A172 (cell line): ENCODE data around the gene FBXO10. TPM values are rescaled to one million over a fixed set of nuclear protein-coding genes. Genes with fewer than 3 reads are reported as not detected.
"Not testable (repeated sequence)": the region's sequence is repeated elsewhere in the genome, so short reads cannot be mapped to it uniquely, and the experiment has no call there.

ENCODE experiments used
- DNase-seq: peaks from one replicate; pipeline ENCODE4 v3.0.0-alpha.2; 2015; ENCODE audit warnings: low spot score
- total RNA-seq: library from RNA; depleted of rRNA; stranded (reverse); fragments of >200 nt; shearing (Covaris generic); gene quantifications from 2 replicates; pipeline ENCODE4 v1.2.3, GENCODE V29; 2014; rRNA removed

FBXO10 gene
- total RNA-seq, 1 experiment from 2014 or later, result 3.9 TPM

- DNase-seq, result not testable (repeated sequence)
Measured at GRCh38 chr9:37477987-37478619, 98.1 kb downstream of the FBXO10 start.

GRCh38 chr9:37477443-37477842 is 98.7 kb downstream of the FBXO10 start:
- DNase-seq, result not testable (repeated sequence)

GRCh38 chr9:37476930-37477329 is 99.2 kb downstream of the FBXO10 start:
- no peak for DNase-seq

GRCh38 chr9:37474438-37474837 is 101.7 kb downstream of the FBXO10 start:
- DNase-seq, result no peak

GRCh38 chr9:37473982-37474381 is 102.2 kb downstream of the FBXO10 start:
- not testable (repeated sequence) for DNase-seq

- DNase-seq, result peak; percentile 97
Measured at GRCh38 chr9:37471942-37472684, 104.1 kb downstream of the FBXO10 start.

- DNase-seq, result no peak
Measured at GRCh38 chr9:37468620-37469019, 107.6 kb downstream of the FBXO10 start.

GRCh38 chr9:37467530-37467929 is 108.7 kb downstream of the FBXO10 start:
- not testable (repeated sequence) for DNase-seq

GRCh38 chr9:37466037-37466709 is 110.0 kb downstream of the FBXO10 start:
- DNase-seq, result peak; percentile 87

GRCh38 chr9:37465249-37466036 is 110.7 kb downstream of the FBXO10 start, which contains the start of gene ZBTB5:
TSS of gene ZBTB5 (minus strand) at chr9:37465450. CDS start at chr9:37442551, 22,899 bp downstream.
- DNase-seq, result peak; percentile 99

GRCh38 chr9:37464426-37465248 is 111.5 kb downstream of the FBXO10 start:
- no peak for DNase-seq

- DNase-seq, result no peak
Measured at GRCh38 chr9:37464006-37464405, 112.2 kb downstream of the FBXO10 start.

Other genes starting within 250 kb of the FBXO10 start
- gene GRHPR, start 153.7 kb downstream of the FBXO10 start, total RNA-seq, result 127 and 165 TPM in 2 replicates
- gene ZBTB5, start 110.9 kb downstream of the FBXO10 start, total RNA-seq, result 8.9 and 9.7 TPM in 2 replicates
- 40.3 and 43.8 TPM in 2 replicates for gene POLR1E, start 90.4 kb downstream of the FBXO10 start, total RNA-seq
- 255 and 361 TPM in 2 replicates for gene TOMM5, start 16.2 kb upstream of the FBXO10 start, total RNA-seq
- gene FRMPD1, start 74.6 kb upstream of the FBXO10 start, total RNA-seq, result 0.19 TPM in 1 of 2 replicates, not detected in the other
- gene TRMT10B, start 177.4 kb upstream of the FBXO10 start, total RNA-seq, result 1.2 and 2.3 TPM in 2 replicates
- gene EXOSC3, start 208.7 kb upstream of the FBXO10 start, total RNA-seq, result 96.7 and 249 TPM in 2 replicates
- 9.5 and 11.1 TPM in 2 replicates for gene DCAF10, start 224.4 kb upstream of the FBXO10 start, total RNA-seq